Measurements from ENCODE around the gene HPCAL4.

HPCAL4 gene

DNA sequence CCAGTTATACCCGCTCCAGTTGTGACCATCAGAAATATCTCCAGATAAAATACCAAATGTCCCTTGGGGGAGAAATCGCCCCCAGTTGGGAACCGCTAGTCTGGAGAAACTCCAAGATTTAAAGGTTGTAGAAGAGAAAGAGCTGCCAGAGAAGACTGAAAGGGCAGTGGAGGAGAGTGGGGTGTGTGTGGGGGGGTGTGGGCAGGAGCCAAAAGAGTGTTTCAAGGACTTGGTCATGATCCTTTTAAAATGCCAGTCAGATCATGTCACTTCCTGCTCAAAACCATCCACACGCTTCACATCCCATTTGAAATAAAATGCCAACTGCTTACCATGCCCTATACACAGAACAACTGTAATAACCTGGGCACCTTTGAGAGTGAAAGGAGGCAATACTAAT, 48.4 kb downstream of the HPCAL4 start:
- POLR2A ChIA-PET, result no interaction called here
- Histone ChIP-seq H3K36me3 (ENCODE audit: control insufficient read depth in 4 of 4, insufficient read depth in 4 of 4, low read length in 3 of 4) (no peaks in the 10 kb centered on the region), H3K27ac (ENCODE audit: insufficient read depth in 1 of 2, low read depth in 1 of 2, low read length in 2 of 2, poor library complexity in 1 of 2, severe bottlenecking in 2 of 2) (no peak overlapping the region), H3K27me3 (replicated peaks in 2 of 5; ENCODE audit: control insufficient read depth in 4 of 5, insufficient read depth in 5 of 5, low read length in 4 of 5) (peaks cover 0 to 14% (median 4%) of the 10 kb centered on the region in 5 experiments), H3K9me3 (ENCODE audit: control extremely low read depth in 1 of 5, control insufficient read depth in 4 of 5, insufficient read depth in 2 of 5, low read depth in 1 of 5, low read length in 4 of 5) (peaks cover 0 to 4% (median 2%) of the 10 kb centered on the region in 5 experiments), H3K4me3 (ENCODE audit: control insufficient read depth in 1 of 7, extremely low read depth in 1 of 7, insufficient read depth in 4 of 7, low read depth in 2 of 7, low read length in 6 of 7) (no peak overlapping the region), H3K4me1 (ENCODE audit: control extremely low read depth in 1 of 4, control insufficient read depth in 4 of 4, insufficient read depth in 4 of 4, low read length in 3 of 4) (peaks cover 0 to 10% (median 3%) of the 10 kb centered on the region in 4 experiments)
- WGBS (ENCODE audit: insufficient coverage), result 100% methylated on average over 2 of the region's 4 CpGs
- CTCF ChIA-PET, result interaction anchor here (1.5 to 2.5 kb wide), 2 partner anchors 12 to 37 kb away, joined by 4 to 5 read pairs; no protein-coding TSS in a partner anchor
- DNase-seq, result no peak

DNA sequence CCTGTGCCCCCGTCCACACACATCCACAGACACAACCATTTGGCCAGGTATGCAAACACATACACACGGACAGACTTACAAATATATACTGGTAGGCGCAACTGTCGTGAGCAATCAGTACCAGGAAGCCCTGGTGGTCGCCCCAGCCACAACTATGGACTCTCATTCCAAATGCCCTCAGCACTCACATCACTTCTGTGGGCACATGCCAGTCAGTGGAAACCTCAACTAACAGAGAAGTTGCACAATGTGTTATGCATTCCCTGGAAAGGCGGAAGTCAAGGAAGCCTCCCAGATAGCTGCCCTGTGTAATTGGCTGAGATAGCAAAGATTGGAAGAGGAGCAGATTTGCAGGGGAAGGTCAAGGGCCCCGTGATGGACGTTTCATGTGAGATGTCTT, 50.4 kb downstream of the HPCAL4 start:
- no peak for DNase-seq
- Histone ChIP-seq H3K4me3 (ENCODE audit: control insufficient read depth in 1 of 7, extremely low read depth in 1 of 7, insufficient read depth in 4 of 7, low read depth in 2 of 7, low read length in 6 of 7) (no peak overlapping the region), H3K4me1 (ENCODE audit: control extremely low read depth in 1 of 4, control insufficient read depth in 4 of 4, insufficient read depth in 4 of 4, low read length in 3 of 4) (peaks cover 0 to 10% (median 3%) of the 10 kb centered on the region in 4 experiments), H3K27me3 (replicated peaks in 2 of 5; ENCODE audit: control insufficient read depth in 4 of 5, insufficient read depth in 5 of 5, low read length in 4 of 5) (peaks cover 0 to 28% (median 4%) of the 10 kb centered on the region in 5 experiments), H3K36me3 (ENCODE audit: control insufficient read depth in 4 of 4, insufficient read depth in 4 of 4, low read length in 3 of 4) (no peaks in the 10 kb centered on the region), H3K9me3 (ENCODE audit: control extremely low read depth in 1 of 5, control insufficient read depth in 4 of 5, insufficient read depth in 2 of 5, low read depth in 1 of 5, low read length in 4 of 5) (peaks cover 0 to 4% (median 2%) of the 10 kb centered on the region in 5 experiments), H3K27ac (ENCODE audit: insufficient read depth in 1 of 2, low read depth in 1 of 2, low read length in 2 of 2, poor library complexity in 1 of 2, severe bottlenecking in 2 of 2) (no peak overlapping the region)
- 94% methylated on average over 6 of the region's 8 CpGs for WGBS (ENCODE audit: insufficient coverage)
- ChIA-PET CTCF (interaction anchor here (1.4 to 3.6 kb wide), 4 partner anchors 13 to 35 kb away, joined by 6 to 11 read pairs (median 6); no protein-coding TSS in a partner anchor), POLR2A (no interaction called here)

DNA sequence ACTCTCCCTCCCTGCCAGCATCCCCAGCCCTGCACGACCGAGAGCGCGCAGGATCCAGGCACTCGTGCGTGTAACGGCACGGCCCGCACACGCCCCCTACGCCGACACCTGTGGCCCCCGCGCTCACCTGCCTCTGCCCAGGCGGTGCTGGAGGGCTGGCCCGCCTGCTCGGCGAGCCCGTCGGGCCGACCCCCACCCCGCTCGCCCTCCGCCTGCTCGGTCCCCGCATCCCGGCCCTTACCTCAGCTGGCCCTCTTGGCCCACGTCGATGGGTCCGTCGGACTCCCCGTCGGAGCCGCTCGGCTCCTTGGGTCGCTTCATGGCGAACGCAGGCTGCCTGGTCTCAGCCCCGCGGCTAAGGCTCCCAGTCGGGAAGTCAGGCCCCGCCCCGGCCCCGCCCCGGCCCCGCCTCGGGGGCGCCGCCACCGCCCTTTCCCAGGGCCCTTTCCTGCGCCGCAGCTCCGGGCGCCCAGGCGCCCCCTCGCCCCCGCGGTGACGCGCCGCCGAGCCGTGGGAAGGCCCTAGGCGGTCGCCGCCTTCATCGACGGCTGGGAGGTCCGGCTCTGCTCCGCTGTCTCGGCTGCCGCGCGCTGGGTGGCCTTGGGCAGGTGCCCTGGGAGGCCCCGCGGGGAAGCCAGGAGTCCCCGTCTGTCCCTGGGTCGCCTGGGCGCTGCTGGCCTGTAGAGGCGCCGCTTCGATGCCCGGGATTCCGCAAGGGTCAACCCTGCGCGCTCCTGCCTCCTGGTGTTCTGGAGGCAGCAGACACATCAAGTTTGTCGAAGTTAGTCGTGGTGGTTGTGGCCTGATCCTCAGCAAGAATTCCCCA, 51.7 kb downstream of the HPCAL4 start, which contains the start of gene HEYL:
Gene HEYL, minus strand, starts transcription at position 339 of the 826 bp plus-strand sequence. Its CDS starts 18 bp downstream, at position 321.
- 4% methylated on average over 63 of the region's 88 CpGs for WGBS (ENCODE audit: insufficient coverage)
- Histone ChIP-seq H3K9me3 (ENCODE audit: control extremely low read depth in 1 of 5, control insufficient read depth in 4 of 5, insufficient read depth in 2 of 5, low read depth in 1 of 5, low read length in 4 of 5) (peaks cover 0 to 4% (median 2%) of the 10 kb centered on the region in 5 experiments), H3K36me3 (ENCODE audit: control insufficient read depth in 4 of 4, insufficient read depth in 4 of 4, low read length in 3 of 4) (no peaks in the 10 kb centered on the region), H3K27me3 (replicated peaks in 2 of 5; ENCODE audit: control insufficient read depth in 4 of 5, insufficient read depth in 5 of 5, low read length in 4 of 5) (peaks cover 0 to 34% (median 4%) of the 10 kb centered on the region in 5 experiments), H3K4me3 (ENCODE audit: control insufficient read depth in 1 of 7, extremely low read depth in 1 of 7, insufficient read depth in 4 of 7, low read depth in 2 of 7, low read length in 6 of 7) (peak within 1 kb of the TSS; percentile 16 to 82 (median 62)), H3K27ac (ENCODE audit: insufficient read depth in 1 of 2, low read depth in 1 of 2, low read length in 2 of 2, poor library complexity in 1 of 2, severe bottlenecking in 2 of 2) (peak within 1 kb of the TSS in 1 of 2 experiments; percentile 20), H3K4me1 (ENCODE audit: control extremely low read depth in 1 of 4, control insufficient read depth in 4 of 4, insufficient read depth in 4 of 4, low read length in 3 of 4) (peaks cover 0 to 10% (median 3%) of the 10 kb centered on the region in 4 experiments)
- CTCF ChIA-PET, result interaction anchor here (0.5 to 3.6 kb wide), 13 partner anchors 9 to 232 kb away, joined by 3 to 11 read pairs (median 4); no protein-coding TSS in a partner anchor
- DNase-seq, result peak; percentile 82 to 86 (median 84)
- POLR2A ChIA-PET, result interaction anchor here (0.6 kb wide), 2 partner anchors 71 to 102 kb away, joined by 3 read pairs; no protein-coding TSS in a partner anchor

DNA sequence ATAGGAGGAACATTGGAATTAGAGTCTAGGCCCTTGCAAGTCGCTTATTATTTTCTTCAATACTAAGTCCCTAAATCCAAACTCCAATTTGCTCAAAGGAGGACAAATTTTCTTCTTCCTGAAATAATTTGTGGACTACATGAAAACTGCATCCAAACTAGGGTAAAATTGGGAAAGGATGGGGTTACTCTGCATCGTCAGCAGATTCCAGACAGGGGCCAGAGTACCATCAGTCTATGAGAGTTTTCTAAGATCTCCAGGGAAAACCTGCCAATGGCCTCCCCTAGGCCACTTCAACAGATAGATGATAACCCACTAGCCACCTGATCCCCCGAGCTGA, 52.3 kb downstream of the HPCAL4 start:
- H3K4me3 ChIP-seq (ENCODE audit: control insufficient read depth in 1 of 7, extremely low read depth in 1 of 7, insufficient read depth in 4 of 7, low read depth in 2 of 7, low read length in 6 of 7), result peak overlapping the region in 5 of 7 experiments; percentile 61 to 82 (median 73)

DNA sequence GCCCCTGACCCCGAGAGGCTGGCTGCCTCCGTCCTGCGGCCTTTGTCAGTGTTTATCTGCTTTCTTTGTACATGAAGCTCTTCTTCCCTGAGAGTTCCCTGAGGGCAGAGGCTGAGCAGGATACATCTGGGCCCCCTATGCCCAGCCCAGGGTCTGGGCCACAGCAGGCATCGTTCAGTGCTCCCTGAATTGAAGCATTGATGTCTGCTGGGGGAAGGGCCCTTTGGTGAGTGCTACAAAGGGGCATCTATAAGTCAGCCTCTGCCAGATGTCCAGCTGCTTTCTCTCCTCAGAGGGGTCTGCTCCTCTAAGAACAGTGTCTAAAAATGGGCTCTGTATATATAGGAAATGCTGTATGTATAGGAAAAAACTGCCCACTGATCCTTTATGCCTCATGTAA, 53.9 kb downstream of the HPCAL4 start:
- ChIA-PET POLR2A (no interaction called here), CTCF (interaction anchor here (1.1 to 1.4 kb wide), 3 partner anchors 27 to 31 kb away, joined by 3 to 4 read pairs (median 4); no protein-coding TSS in a partner anchor)
- 96% methylated on average over 4 of the region's 4 CpGs for WGBS (ENCODE audit: insufficient coverage)
- Histone ChIP-seq H3K36me3 (ENCODE audit: control insufficient read depth in 4 of 4, insufficient read depth in 4 of 4, low read length in 3 of 4) (no peaks in the 10 kb centered on the region), H3K9me3 (ENCODE audit: control extremely low read depth in 1 of 5, control insufficient read depth in 4 of 5, insufficient read depth in 2 of 5, low read depth in 1 of 5, low read length in 4 of 5) (no peaks in the 10 kb centered on the region), H3K27ac (ENCODE audit: insufficient read depth in 1 of 2, low read depth in 1 of 2, low read length in 2 of 2, poor library complexity in 1 of 2, severe bottlenecking in 2 of 2) (no peak overlapping the region), H3K4me3 (ENCODE audit: control insufficient read depth in 1 of 7, extremely low read depth in 1 of 7, insufficient read depth in 4 of 7, low read depth in 2 of 7, low read length in 6 of 7) (no peak overlapping the region), H3K4me1 (ENCODE audit: control extremely low read depth in 1 of 4, control insufficient read depth in 4 of 4, insufficient read depth in 4 of 4, low read length in 3 of 4) (peaks cover 0 to 10% (median 3%) of the 10 kb centered on the region in 4 experiments), H3K27me3 (replicated peaks in 2 of 5; ENCODE audit: control insufficient read depth in 4 of 5, insufficient read depth in 5 of 5, low read length in 4 of 5) (peaks cover 0 to 44% (median 4%) of the 10 kb centered on the region in 5 experiments)
- DNase-seq, result no peak

More for the DNA sequence above, 52.3 kb downstream of the HPCAL4 start:
- Histone ChIP-seq H3K27ac (ENCODE audit: insufficient read depth in 1 of 2, low read depth in 1 of 2, low read length in 2 of 2, poor library complexity in 1 of 2, severe bottlenecking in 2 of 2) (no peak overlapping the region), H3K4me1 (ENCODE audit: control extremely low read depth in 1 of 4, control insufficient read depth in 4 of 4, insufficient read depth in 4 of 4, low read length in 3 of 4) (peaks cover 0 to 10% (median 3%) of the 10 kb centered on the region in 4 experiments), H3K9me3 (ENCODE audit: control extremely low read depth in 1 of 5, control insufficient read depth in 4 of 5, insufficient read depth in 2 of 5, low read depth in 1 of 5, low read length in 4 of 5) (peaks cover 0 to 2% (median 0%) of the 10 kb centered on the region in 5 experiments), H3K36me3 (ENCODE audit: control insufficient read depth in 4 of 4, insufficient read depth in 4 of 4, low read length in 3 of 4) (no peaks in the 10 kb centered on the region), H3K27me3 (replicated peaks in 2 of 5; ENCODE audit: control insufficient read depth in 4 of 5, insufficient read depth in 5 of 5, low read length in 4 of 5) (peaks cover 0 to 37% (median 4%) of the 10 kb centered on the region in 5 experiments)
- no peak for DNase-seq
- ChIA-PET CTCF (interaction anchor here (0.5 to 3.6 kb wide), 11 partner anchors 9 to 232 kb away, joined by 3 to 11 read pairs (median 4); no protein-coding TSS in a partner anchor), POLR2A (interaction anchor here (0.6 kb wide), 2 partner anchors 70 to 101 kb away, joined by 3 read pairs; no protein-coding TSS in a partner anchor)
- 81% methylated on average over 2 of the region's 3 CpGs for WGBS (ENCODE audit: insufficient coverage)

DNA sequence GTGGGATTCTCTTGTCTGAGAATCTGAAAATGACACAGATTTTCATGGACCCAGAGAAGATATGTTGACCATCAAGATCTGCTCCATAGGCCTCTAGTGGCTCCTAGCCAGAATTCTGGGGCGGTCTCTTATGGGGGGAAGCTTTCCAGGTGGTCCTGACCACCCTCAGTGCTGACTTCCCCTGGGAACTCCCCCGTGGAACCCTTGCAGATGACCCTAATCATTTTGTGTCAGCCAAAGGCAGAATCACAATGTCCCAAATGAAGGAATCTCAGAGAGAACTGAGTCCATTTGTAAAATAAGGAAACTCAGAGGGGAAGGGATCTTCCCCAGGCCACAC, 55.4 kb downstream of the HPCAL4 start:
- POLR2A ChIA-PET, result no interaction called here
- Histone ChIP-seq H3K27me3 (replicated peaks in 2 of 5; ENCODE audit: control insufficient read depth in 4 of 5, insufficient read depth in 5 of 5, low read length in 4 of 5) (peaks cover 0 to 53% (median 4%) of the 10 kb centered on the region in 5 experiments), H3K36me3 (ENCODE audit: control insufficient read depth in 4 of 4, insufficient read depth in 4 of 4, low read length in 3 of 4) (no peaks in the 10 kb centered on the region), H3K4me3 (ENCODE audit: control insufficient read depth in 1 of 7, extremely low read depth in 1 of 7, insufficient read depth in 4 of 7, low read depth in 2 of 7, low read length in 6 of 7) (no peak overlapping the region), H3K4me1 (ENCODE audit: control extremely low read depth in 1 of 4, control insufficient read depth in 4 of 4, insufficient read depth in 4 of 4, low read length in 3 of 4) (peaks cover 0 to 10% (median 3%) of the 10 kb centered on the region in 4 experiments), H3K27ac (ENCODE audit: insufficient read depth in 1 of 2, low read depth in 1 of 2, low read length in 2 of 2, poor library complexity in 1 of 2, severe bottlenecking in 2 of 2) (no peak overlapping the region), H3K9me3 (ENCODE audit: control extremely low read depth in 1 of 5, control insufficient read depth in 4 of 5, insufficient read depth in 2 of 5, low read depth in 1 of 5, low read length in 4 of 5) (no peaks in the 10 kb centered on the region)
- 100% methylated on average over 1 of the region's 2 CpGs for WGBS (ENCODE audit: insufficient coverage)
- CTCF ChIA-PET, result interaction anchor here (1.4 kb wide), 2 partner anchors 18 to 28 kb away, joined by 4 to 6 read pairs; no protein-coding TSS in a partner anchor
- no peak for DNase-seq
